HG03565 (cell line): Measurements from ENCODE around the gene ADARB2.

ENCODE experiments used
- ATAC-seq: cut with Tn5 transposase; IDR thresholded peaks from one replicate; pipeline ENCODE4 v1.9.1; 2021; ENCODE audit warnings: mild to moderate bottlenecking, moderate library complexity; ENCODE audit not compliant: unreplicated experiment

Gene ADARB2

DNA sequence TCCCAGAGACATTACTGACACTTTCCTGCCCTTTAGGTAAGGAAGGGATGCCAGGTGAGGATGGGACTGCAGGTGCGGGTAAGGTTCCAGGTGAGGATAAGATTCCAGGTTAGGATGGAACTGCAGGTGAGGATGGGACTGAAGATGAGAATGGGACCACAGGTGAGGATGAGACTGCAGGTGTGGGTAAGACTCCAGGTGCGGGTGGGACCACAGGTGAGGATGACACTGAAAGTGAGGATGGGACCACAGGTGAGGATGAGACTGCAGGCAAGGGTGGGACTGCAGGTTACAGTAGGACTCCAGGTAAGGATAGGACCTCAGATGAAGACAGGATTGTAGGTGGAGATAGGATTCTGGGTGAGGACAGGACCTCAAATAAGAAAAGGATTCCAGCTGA lies 358.9 kb downstream of the ADARB2 start:
- no peak for ATAC-seq

DNA sequence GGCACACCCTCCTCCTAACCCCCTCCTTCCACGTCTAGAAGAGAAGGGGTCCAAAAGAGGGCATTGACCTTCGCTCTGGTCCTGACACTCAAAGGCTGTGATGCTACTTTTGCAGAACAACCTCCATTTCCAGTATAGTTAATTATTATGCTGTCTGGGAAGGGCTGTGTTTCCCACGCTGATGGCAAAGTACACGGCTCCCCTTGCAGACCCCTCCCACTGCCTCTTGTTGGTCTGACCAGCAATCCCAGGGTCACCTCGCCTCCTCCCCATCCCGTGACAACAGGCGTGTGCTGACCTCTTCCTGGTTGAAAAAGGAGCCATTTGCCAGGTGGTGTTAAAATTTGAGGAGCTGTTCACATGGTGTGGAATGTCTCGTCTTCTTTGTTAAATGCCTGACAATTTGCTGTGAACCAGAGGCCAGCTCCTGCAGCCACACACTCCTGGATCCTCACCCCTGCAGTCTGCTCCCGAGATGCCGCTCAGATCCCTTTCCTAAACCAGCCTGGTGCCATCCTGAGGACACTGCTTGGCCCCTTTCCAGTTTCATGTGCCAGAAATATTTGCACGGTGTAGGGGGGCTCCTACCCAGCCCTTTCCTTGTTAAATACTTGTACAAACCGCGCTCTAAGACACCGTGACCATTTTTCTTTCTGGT lies 359.5 kb downstream of the ADARB2 start:
- no peak for ATAC-seq

DNA sequence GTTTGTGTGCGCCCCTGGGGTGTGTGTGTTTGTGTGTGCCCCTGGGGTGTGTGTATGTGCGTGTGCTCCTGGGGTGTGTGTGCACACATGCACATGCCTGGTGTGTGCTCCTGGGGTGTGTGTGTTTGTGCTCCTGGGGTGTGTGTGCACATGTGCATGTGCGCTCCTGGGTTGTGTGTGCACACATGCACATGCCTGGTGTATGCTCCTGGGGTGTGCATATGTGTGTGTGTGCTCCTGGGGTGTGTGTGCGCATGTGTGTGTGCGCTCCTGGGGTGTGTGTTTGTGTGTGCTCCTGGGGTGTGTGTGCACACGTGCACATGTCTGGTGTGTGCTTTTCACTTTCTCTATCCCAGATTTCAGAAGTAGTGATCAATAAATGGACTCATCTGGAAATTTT lies 360.1 kb downstream of the ADARB2 start:
- no peak for ATAC-seq

DNA sequence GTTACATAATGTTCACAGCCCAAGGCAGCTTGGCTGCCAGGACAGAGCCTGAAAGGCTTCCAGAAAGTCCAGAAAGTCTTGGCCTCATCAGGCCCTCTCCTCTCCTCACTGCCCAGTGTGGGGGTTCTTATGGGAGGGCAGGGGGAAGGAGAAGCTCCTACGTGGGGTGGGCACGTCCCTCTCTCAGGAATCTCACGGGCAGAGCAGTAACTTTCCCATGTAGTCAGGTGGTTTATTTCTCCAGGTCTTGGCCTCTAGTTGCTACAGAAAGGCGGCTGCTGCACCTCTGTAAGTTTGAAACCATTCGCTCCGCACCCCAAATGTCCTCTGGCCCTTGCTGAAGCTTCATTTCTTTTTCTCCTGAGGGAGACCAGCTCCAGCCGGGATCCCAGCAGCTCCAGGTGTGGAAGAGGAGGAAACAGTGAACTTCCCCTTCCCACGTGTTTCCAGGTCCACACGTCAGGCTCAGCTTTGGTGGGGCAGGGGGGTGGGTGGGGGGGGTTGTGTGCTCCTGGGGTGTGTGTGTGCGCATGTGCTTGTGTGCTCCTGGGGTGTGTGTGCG lies 360.9 kb downstream of the ADARB2 start:
- ATAC-seq, result no peak

DNA sequence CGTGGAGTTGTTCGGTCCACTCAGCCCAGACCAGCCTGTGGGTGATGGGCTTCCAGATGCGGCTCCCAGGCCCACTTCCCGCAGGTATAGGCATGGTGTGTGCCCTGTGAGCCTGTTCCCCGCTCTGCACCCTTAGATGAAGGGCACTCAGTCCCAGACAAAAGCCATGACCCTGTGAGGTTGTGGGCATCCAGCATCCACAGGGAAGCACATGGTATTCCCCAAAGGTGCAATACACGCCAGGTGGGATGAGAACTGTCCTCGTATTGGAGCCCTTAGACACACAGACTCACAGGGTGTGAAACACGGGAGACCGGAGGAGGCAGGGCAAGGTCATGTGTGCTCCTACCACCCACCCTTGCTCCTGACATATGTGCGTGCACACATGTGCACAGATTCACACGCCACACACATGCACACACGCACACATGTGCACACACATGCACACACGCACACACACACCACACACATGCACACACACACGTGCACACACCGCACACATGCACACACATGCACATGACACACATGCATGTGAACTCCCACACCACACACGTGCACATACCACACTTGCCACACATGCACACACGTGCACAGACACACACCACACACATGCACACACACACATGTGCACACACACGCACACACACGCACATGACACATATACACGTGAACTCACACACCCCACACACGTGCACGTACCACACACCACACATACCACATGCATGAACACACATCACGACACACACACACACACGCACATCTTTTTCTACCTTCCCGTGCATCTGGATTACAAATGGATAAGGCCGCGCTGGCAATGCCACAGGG lies 361.8 kb downstream of the ADARB2 start:
- no peak for ATAC-seq

DNA sequence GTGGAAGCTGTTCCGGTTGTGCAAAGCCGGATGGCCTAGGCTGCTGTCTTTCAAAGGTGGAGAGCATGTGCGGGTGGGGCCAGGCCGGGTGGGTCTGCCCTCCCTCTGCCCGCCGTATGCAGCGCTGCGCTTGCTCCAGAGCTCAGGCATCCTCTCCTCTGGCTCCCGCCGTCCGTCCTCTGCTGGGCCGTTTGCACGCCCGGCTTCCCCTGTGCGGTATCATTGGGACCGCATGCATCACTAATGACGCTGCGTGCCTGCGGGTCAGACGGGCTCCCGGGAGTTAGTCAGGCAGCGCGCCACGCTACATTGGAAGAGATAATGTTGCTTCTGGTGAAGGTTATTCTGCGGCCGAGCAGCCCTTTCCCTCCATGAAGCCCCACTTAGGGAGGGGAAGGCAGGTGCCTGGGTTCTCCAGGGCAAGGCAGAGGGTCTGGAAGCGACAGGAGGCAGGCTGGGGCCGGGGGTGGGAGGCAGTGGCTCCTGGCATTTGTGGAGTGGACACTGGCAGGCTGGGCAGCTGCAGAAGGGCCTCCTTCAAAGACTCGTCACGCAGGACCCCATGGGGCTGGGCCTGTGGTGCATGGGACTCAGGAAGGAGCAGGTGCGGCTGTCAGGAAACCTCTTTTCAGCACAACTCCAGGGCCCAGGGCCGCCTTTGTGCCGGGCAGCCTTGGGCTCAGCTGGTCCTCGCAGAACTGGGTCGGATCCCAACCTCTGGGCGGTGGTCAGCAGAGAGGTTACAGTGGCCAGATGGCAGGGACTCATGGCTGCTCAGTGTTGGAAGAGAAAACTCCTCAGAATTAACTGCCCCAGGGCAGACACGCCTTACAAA lies 362.6 kb downstream of the ADARB2 start:
- no peak for ATAC-seq

DNA sequence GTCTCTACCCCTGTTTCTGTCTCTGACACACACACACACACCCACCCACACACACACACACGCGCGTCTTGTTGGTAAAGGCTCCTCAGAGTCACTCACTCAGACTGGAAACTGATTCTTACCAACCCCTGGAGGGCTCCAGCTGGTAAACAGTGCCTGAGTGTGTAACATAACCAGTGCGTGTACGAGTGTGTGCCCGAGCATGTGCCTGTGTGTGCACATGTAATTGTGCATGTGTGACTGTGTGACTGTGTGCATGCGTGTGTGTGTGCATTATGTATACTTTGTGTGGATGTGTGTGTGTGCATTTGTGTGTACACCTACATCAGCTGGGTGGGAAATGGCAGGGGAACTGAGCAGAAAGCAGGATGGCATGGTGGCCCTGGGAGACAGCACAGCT lies 364.0 kb downstream of the ADARB2 start:
- no peak for ATAC-seq

DNA sequence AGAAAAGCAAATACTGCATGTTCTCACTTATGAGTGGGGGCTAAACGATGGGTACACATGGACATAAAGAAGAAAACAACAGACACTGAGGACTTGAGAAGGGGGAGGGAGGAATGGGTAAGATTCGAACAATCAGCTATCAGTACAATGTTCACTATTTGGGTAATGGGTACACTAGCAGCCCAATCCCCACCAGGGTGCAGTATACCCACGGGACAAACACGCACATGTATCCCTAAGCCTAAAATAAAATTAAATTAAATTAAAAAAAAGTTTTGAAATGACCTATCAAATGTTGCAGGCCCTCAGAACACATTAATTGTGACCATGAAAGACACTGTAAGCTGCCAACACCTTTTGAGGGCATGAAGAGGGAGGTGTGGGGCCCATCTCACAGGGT lies 365.1 kb downstream of the ADARB2 start:
- no peak for ATAC-seq

DNA sequence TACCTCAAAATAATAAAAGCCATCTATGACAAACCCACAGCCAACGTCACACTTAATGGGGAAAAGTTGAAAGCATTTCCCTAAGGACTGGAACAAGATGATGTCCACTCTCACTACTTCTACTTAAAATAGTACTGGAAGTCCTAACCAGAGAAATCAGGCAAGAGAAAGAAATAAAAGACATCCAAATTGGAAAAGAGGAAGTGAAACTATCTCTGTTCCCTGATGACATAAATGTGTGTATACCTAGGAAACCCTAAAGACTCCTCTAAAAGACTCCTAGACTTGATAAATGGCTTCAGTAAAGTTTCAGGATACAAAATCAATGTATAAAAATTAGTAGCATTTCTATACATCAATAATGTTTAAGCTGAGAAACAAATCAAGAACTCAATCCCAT lies 367.0 kb downstream of the ADARB2 start:
- ATAC-seq, result no peak

DNA sequence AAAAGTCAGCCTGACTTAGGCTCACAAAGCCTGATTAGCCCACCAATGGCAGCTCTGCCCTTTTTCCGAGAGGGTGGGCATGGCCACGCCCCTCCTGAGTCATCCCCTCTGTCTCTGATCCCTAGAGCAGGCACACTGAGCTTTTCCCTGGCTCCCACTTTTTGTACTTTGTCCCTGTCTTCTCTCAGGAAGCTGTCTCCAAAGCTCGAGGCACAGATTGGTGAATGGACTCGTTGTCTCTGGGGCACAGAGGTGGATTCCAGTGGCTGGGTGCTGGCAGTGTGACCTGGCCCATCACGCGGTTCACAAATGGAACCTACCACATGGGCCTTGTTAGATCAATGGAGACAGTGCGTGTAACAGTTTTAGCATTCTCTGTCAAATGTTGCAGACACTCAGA lies 367.7 kb downstream of the ADARB2 start:
- ATAC-seq, result no peak

DNA sequence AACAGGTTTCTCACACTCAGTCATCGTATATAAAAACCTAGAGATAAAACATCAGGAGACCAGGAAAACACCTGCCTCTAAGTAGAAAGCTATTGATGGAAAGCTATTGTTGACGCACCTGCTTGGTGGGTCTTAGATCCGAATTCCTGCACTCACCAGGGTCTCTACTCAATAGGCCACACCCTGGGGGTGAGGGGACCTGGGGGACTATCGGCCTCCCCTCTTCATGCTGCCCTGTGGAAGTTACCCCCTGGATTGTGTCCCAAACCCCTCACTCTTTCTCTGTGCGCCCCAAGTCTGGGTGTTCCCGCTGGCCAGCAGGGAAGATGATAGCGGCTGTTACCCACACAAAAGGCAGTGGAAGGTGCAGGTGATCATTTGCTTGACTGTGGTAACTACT lies 368.1 kb downstream of the ADARB2 start:
- no peak for ATAC-seq

DNA sequence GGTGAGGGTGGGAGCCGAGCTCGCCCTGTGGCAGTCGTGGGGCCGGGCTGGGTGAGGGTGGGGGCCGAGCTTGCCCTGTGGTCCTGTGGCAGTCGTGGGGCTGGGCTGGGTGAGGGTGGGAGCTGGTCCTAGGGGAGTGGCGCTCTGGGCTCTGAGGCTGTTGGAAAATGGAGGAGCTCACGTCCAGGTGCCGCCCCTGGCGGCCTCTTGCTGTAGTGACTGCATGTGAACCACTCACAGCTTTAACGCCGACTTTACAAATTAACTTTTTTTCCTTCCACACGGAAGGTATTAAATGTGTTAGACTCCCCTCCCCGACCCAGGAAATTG lies 368.5 kb downstream of the ADARB2 start:
- ATAC-seq, result no peak

DNA sequence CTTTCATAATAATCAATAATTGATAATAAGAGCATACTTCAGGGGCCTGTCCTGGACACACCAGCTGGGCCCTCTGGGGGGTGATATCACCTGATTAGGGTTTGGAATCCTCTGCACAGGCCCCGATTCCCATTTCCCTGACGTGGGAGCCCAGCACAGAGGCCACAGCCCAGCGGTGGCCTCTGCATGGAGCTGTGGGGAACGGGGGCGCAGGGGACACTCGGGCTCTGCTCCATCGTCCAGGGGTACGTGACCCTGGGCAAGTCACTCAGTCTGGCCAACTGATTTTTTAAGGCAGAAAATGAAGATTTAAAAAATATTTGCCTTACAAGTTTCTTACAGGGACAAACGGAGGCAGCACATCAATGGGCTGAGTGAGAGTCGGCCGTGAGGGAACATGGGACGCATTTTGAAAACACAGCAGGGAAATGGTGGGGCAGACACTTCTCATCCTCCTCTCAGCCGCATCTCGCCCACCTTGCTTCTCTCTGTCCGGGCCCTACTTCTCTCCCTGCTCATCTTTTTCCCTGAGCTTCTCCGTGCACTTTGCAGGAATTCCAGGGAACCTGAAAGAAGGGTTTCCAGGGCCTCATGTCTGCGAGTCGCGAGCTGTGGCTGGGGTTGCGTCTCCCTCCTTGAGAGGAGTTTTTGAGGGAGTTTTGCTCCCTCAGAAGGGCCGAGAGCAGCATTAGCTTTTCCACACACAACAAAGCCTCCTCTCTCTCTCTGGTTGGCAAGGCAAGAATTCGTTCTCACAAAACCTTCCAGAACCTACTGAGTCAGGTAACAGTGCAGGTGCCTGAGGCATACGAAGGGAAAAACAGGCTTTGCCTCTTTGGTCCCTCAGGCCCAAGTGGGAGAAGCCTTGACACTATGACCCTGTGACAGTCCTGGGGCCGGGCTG lies 369.1 kb downstream of the ADARB2 start:
- no peak for ATAC-seq

DNA sequence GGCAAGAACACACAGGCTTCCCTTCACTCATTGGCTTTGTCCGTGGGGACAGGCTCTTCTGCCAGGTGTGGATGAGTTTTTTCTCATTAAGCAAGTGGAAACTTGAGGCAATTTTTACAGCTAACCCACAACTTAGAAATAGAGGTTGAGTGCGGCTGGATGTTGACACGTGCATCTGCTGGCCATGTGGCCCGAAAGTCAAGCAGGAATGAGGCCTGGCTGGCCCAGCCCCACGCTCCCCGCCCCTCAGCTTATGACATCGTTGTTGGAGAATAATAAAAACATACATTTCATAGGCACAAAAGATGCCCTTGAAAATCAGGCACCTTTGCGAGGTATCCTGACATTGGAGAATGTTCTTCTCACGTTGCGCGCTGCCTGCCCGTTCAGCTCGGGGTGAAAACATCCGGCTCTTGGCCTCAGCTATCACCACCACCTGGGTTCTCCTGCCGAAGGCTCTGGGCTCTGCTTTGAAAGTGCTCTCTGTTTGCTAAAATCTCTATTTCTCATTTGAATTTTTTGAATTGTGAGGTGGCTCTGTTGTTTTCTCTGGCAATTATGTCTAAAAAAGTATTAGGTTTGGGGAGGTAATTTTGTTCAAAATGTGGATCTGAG lies 370.4 kb downstream of the ADARB2 start:
- ATAC-seq, result no peak

DNA sequence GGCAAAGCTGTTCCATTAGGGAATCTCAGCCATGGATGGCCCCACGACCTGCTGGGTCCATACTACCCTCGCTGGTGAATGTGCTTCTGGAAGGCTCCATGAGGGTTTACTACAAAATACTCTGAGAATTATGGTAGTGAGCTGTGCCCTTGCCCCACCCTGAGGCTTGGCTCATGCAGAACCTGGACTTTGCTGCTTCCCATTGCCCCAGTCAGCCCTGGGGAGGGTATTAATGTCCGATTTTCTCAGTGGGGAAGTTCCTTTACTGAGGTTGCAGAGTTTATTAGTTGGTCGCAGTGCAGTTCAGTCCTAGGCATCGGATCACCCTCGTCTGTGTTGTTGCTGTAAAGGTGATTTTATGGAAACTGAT lies 371.0 kb downstream of the ADARB2 start:
- no peak for ATAC-seq

DNA sequence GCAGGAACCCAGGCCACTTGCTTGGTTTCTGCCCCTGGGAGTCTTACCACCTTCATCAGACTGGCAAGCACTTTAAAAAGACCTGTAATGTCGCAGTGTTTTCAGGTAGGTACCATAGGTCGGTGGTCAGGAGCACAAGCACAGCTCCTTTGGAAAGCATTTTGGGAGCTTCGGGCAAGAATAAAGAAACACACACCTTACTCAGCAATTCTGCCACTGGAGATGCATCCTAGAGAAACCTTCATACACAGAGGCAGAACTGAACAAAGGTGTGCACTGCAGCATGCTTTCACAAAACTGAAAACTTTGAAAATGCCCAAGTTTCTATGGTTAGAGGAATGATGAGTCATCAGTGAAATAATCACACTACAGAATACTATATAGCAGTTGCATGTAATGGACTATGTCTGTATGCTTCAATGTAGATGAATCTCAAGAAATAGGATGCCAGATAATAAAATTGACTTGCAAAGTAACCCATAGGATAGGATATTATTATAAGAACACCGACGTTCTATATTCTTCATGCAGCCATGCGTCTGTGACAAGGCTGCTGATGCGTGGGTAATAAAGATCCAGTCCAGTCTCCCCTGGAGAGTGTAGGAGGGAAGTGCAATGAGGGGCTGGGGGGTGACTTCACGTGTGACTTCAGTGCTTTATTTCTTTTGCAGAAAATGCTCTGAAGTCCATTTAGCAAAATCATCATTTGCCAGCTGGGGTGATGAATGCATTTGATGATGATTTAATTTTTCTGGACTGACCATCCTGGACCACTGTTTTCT lies 371.6 kb downstream of the ADARB2 start:
- no peak for ATAC-seq

DNA sequence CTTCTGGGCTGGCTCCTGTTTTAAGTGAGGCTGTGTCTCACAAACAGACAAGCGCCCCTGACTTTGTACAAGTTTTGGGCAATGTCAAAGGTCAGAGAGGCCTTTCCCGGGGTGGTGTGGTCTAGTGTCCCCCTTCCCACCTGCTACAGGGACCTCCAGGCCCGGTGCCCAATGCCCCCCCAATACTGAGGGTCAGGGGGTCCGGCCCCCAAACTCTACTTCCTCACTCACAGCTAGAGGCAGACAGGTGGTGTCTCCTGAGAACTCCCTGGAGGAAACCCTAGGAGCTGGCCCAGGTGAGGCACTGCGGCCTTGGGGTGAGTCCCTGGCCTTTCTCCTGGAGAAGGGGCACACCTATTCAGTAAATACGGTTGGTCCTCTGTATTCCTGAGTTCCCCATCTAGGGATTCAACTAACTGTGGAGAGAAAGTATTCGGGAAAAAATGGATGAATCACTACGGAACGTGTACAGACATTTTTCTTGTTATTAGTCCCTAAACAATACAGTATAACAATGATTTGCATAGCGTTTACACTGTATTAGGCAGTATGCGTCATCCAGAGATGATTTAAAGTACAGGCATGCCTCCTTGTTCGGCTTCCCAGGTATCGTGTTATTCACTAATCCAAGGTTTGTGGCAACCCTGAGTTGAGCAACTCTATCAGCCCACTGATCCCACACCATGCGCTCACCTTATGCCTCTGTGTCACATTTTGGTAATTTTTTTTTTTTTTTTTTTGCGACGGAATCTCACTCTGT lies 373.0 kb downstream of the ADARB2 start:
- ATAC-seq, result no peak

DNA sequence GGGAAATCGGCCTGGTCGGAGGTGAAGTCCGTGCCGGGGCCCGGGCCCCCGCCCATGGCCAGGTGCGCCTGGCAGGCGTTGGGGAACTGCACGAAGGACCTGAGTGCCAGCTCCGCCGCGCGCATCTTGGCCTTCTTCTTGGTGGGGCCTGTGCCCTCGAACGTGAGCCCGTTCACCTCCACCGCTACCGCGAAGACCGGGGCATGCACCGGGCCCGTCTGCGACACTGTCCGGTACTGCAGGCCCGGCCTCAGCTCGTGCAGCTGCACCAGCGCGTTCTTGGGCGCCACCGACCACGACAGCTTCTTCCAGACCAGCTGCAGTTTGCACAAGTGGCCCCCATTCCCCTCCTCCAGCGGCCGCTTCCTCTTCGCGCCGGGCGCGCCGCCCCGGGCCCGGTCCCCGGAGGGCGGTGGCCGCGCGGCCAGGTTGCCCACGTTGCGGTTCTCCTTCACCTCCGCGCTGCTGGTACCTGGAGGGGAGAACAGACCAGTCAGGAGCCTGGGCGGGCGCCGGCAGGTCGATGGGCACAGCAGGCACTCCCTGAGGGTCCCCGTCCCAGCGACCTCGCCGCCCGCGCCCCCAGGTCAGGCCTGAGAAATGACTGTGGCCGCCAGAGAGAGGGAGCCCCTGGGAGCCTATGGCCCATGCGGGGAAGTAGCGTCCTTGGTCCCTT lies 373.7 kb downstream of the ADARB2 start:
- ATAC-seq, result no peak
